GM12891 (cell line): ENCODE measurements around the gene BHLHA9.
A peak's percentile ranks its signal among the peaks of the same experiment; 100 is the strongest.

Source experiments
- DNase-seq: peaks from one replicate; pipeline ENCODE4 v3.0.0; 2011; ENCODE audit warnings: low spot score; ENCODE audit not compliant: insufficient read length
- FAIRE-seq: peaks from 2 replicates; lab custom pipeline; 2011; peaks lifted over from hg19 to GRCh38; lab: Jason Lieb, UNC
- PAX5 ChIP-seq: IDR thresholded peaks from 2 replicates; pipeline ENCODE4 v1.6.1; 2011; ENCODE audit warnings: low read length, moderate library complexity, mild to moderate bottlenecking; ENCODE audit not compliant: insufficient read depth, severe bottlenecking
- POLR2A ChIP-seq: IDR thresholded peaks from 2 replicates; pipeline ENCODE4 v1.6.1; 2011; ENCODE audit warnings: low read depth, low read length, control low read depth
- POLR2AphosphoS5 ChIP-seq: IDR thresholded peaks from 2 replicates; pipeline ENCODE4 v1.6.1; 2011; ENCODE audit warnings: low read depth, low read length, control low read depth
- POU2F2 ChIP-seq: IDR thresholded peaks from 2 replicates; pipeline ENCODE4 v1.6.1; 2011; ENCODE audit warnings: low read depth, mild to moderate bottlenecking, control low read depth, low read length, moderate library complexity
- SPI1 ChIP-seq: IDR thresholded peaks from 2 replicates; pipeline ENCODE4 v1.6.1; 2011; ENCODE audit warnings: low read depth, low read length, control low read depth
- TAF1 ChIP-seq: IDR thresholded peaks from 2 replicates; pipeline ENCODE4 v1.6.1; 2011; ENCODE audit warnings: low read depth, low read length, control low read depth

The BHLHA9 gene

GRCh38 chr17:1271441-1271840 is 1.2 kb downstream of the BHLHA9 start:
- no peak for TF ChIP-seq POU2F2
- no peak for DNase-seq
- FAIRE-seq = no peak

GRCh38 chr17:1272701-1273100 is 2.5 kb downstream of the BHLHA9 start:
- no peak for DNase-seq
- TF ChIP-seq PAX5 (no peak), POLR2A (no peak), TAF1 (no peak), POLR2AphosphoS5 (no peak)
- no peak for FAIRE-seq

GRCh38 chr17:1273492-1274244 is 3.4 kb downstream of the BHLHA9 start:
- TF ChIP-seq POU2F2 (no peak), TAF1 (no peak), SPI1 (no peak), PAX5 (no peak), POLR2A (no peak), POLR2AphosphoS5 (no peak)
- DNase-seq (no peak), FAIRE-seq (no peak)

GRCh38 chr17:1274245-1274608 is 4.0 kb downstream of the BHLHA9 start:
- FAIRE-seq (no peak), DNase-seq (no peak)
- TF ChIP-seq POLR2A = no peak

- no peak for TF ChIP-seq POLR2AphosphoS5
- TF ChIP-seq SPI1 = no peak
- peak; percentile 23 for FAIRE-seq
Observed at GRCh38 chr17:1275205-1275961, 5.1 kb downstream of the BHLHA9 start.

GRCh38 chr17:1275962-1276736 is 5.9 kb downstream of the BHLHA9 start:
- peak; percentile 85 for FAIRE-seq
- TF ChIP-seq PAX5 (no peak), SPI1 (no peak), POLR2AphosphoS5 (no peak), POLR2A (no peak), TAF1 (no peak), POU2F2 (no peak)
- peak; percentile 73 for DNase-seq

More at GRCh38 chr17:1275205-1275961, 5.1 kb downstream of the BHLHA9 start:
- DNase-seq = no peak

GRCh38 chr17:1280652-1281051 is 10.4 kb downstream of the BHLHA9 start:
- no peak for FAIRE-seq
- DNase-seq = no peak
- TF ChIP-seq POLR2AphosphoS5 (no peak), SPI1 (no peak), TAF1 (no peak), POLR2A (no peak), PAX5 (no peak), POU2F2 (no peak)

- FAIRE-seq (no peak), DNase-seq (no peak)
- TF ChIP-seq POU2F2 (no peak), POLR2AphosphoS5 (no peak), TAF1 (no peak), POLR2A (no peak), SPI1 (no peak), PAX5 (no peak)
Observed at GRCh38 chr17:1286379-1287106, 16.3 kb downstream of the BHLHA9 start.

GRCh38 chr17:1289695-1290094 is 19.5 kb downstream of the BHLHA9 start:
- TF ChIP-seq POU2F2 (no peak), SPI1 (no peak), POLR2AphosphoS5 (no peak), POLR2A (no peak), PAX5 (no peak), TAF1 (no peak)
- FAIRE-seq (no peak), DNase-seq (no peak)

- FAIRE-seq = no peak
- TF ChIP-seq POLR2A (no peak), POU2F2 (no peak), SPI1 (no peak), PAX5 (no peak), POLR2AphosphoS5 (no peak), TAF1 (no peak)
Observed at GRCh38 chr17:1290676-1291075, 20.4 kb downstream of the BHLHA9 start.

More at GRCh38 chr17:1290676-1291075, 20.4 kb downstream of the BHLHA9 start:
- DNase-seq = no peak
